ENCODE measurements around the gene SP3. TPM values are rescaled to one million over a fixed set of nuclear protein-coding genes. Genes with fewer than 3 reads are reported as not detected.

The SP3 gene
- total and polyA plus RNA-seq, 2 of the 8 experiments (the other 6 are each of a cell fraction or from before 2014, with no cell fraction given): 31.0 to 92.1 TPM

DNA sequence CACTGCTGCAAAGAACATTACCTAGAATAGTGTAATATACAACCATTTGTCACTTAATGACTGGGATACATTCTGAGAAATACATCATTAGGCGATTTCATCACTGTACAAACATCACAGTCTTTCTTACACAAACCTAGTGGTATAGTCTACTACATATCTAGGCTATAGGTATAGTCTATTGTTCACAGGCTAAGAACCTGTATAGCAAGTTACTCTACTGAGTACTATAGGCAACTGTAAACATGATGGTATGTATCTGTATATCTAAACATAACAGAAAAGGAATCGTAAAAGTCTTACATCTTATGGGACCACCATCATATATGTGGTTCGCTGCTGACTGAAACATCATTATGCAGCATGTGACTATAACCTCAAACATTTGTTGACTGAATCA lies 21.4 kb downstream of the SP3 start:
- no peak for DNase-seq (ENCODE audit: low read depth in 1 of 2, low spot score in 2 of 2)
- Histone ChIP-seq H2BK15ac (ENCODE audit: low read length) (no peak overlapping the region), H3K79me2 (ENCODE audit: control insufficient read depth in 1 of 2, insufficient read depth in 2 of 2, low read length in 2 of 2) (peaks cover 28 to 99% of the 10 kb centered on the region in 2 experiments), H4K5ac (ENCODE audit: insufficient read length, low read depth, low read length) (no peak overlapping the region), H2BK20ac (ENCODE audit: low read length) (no peak overlapping the region), H3K56ac (replicated peaks; ENCODE audit: insufficient read length, low read depth, low read length) (no peak overlapping the region), H2AK5ac (ENCODE audit: low read depth, low read length) (no peak overlapping the region), H3K27me3 (replicated peaks in 1 of 4; ENCODE audit: control insufficient read depth in 3 of 4, extremely low read depth in 1 of 4, insufficient read depth in 3 of 4, low read length in 3 of 4) (no peaks in the 10 kb centered on the region), H3K23ac (ENCODE audit: insufficient read length) (no peak overlapping the region), H4K20me1 (replicated peaks in 1 of 2; ENCODE audit: control insufficient read depth in 1 of 2, insufficient read depth in 2 of 2, low read length in 2 of 2) (peaks cover 14 to 16% of the 10 kb centered on the region in 2 experiments), H2AFZ (ENCODE audit: low read length) (no peak overlapping the region), H4K91ac (replicated peaks; ENCODE audit: insufficient read length, low read length) (no peak overlapping the region), H4K8ac (ENCODE audit: extremely low read depth, insufficient read depth, low read length) (no peak overlapping the region), H3K4ac (replicated peaks; ENCODE audit: insufficient read length, low read depth, low read length) (no peak overlapping the region), H3K4me1 (replicated peaks in 1 of 4; ENCODE audit: control insufficient read depth in 3 of 4, insufficient read depth in 4 of 4, low read length in 3 of 4) (peaks cover 0 to 10% (median under 1%) of the 10 kb centered on the region in 4 experiments; a peak in 3 of 7 replicates), H3K9me3 (ENCODE audit: insufficient read depth in 2 of 2, low read depth in 1 of 2, low read length in 1 of 2) (no peaks in the 10 kb centered on the region), H3K4me2 (ENCODE audit: insufficient read depth in 1 of 2, low read depth in 2 of 2, low read length in 2 of 2) (no peak overlapping the region), H2BK12ac (ENCODE audit: low read depth, low read length) (no peak overlapping the region), H3K27ac (ENCODE audit: low read depth, low read length) (no peak overlapping the region), H3K36me3 (ENCODE audit: control insufficient read depth in 2 of 4, insufficient read depth in 4 of 4, low read length in 3 of 4) (no peaks in the 10 kb centered on the region; a peak in 1 of 8 replicates), H3K9ac (replicated peaks in 1 of 4; ENCODE audit: extremely low read depth in 1 of 4, low read depth in 3 of 4, low read length in 3 of 4) (no peak overlapping the region), H3K79me1 (ENCODE audit: low read depth, low read length) (no peaks in the 10 kb centered on the region; the same call in 1 of the 2 replicates), H3K4me3 (ENCODE audit: extremely low read depth in 1 of 4, insufficient read depth in 2 of 4, low read depth in 3 of 4, low read length in 4 of 4) (no peak overlapping the region), H3K18ac (ENCODE audit: extremely low read depth, low read length) (no peak overlapping the region), H3K23me2 (ENCODE audit: low read depth, low read length) (no peaks in the 10 kb centered on the region), H2BK120ac (replicated peaks; ENCODE audit: low read depth, low read length) (no peak overlapping the region), H2BK5ac (ENCODE audit: low read depth, low read length) (no peak overlapping the region), H3K14ac (ENCODE audit: insufficient read length) (no peak overlapping the region)
- no peak for FAIRE-seq
- WGBS, 2 experiments (ENCODE audit: extremely low coverage in 1 of 2, insufficient coverage in 1 of 2, insufficient read length in 1 of 2, insufficient replicate concordance in 2 of 2, low coverage in 1 of 2, low lambda C conversion rate in 2 of 2, missing lambda C conversion rate in 1 of 2): 90% methylated on average over 3 of the region's 3 CpGs; no CpG with 5 or more reads in 1 of the 2 experiments
- TF ChIP-seq MAFK (IDR thresholded peaks at IDR 0.05; ENCODE audit: low read depth, low read length): no peak
- TF ChIP-seq KDM5A (IDR thresholded peaks at IDR 0.05; ENCODE audit: low read length): no peak
- TF ChIP-seq, protein P1, sequence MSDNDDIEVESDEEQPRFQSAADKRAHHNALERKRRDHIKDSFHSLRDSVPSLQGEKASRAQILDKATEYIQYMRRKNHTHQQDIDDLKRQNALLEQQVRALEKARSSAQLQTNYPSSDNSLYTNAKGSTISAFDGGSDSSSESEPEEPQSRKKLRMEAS (IDR thresholded peaks at IDR 0.05): no peak
- TF ChIP-seq BACH1 (IDR thresholded peaks at IDR 0.05; ENCODE audit: low read length): no peak
- TF ChIP-seq BCL11A (IDR thresholded peaks at IDR 0.05; ENCODE audit: low read depth in 2 of 2, low read length in 2 of 2): no peak
- CTCF ChIA-PET (ENCODE audit: partially characterized antibody): no interaction called here
- POLR2A ChIA-PET (ENCODE audit: partially characterized antibody): no interaction called here

Data from H1 (cell line).